ENCODE data around the gene GSTO1. TPM values are rescaled to one million over a fixed set of nuclear protein-coding genes. Genes with fewer than 3 reads are reported as not detected.

GSTO1 gene
- total and polyA plus RNA-seq, 2 donors (not counting 1 experiment from before 2014, with no cell fraction given): 30.1 to 37.7 TPM

GRCh38 chr10:104307576-104308438 lies 53.1 kb downstream of the GSTO1 start:
- POLR2A ChIA-PET: interaction anchor here (0.8 kb wide), 1 partner anchor 38 kb away, joined by 6 read pairs; no protein-coding TSS in a partner anchor
- CTCF ChIA-PET: interaction anchor here (1.3 to 23.3 kb wide), 6 partner anchors 9 to 40 kb away, joined by 5 to 594 read pairs (median 84); partner anchors contain the start of genes CFAP58 and ITPRIP
- Histone ChIP-seq H3K79me2 (ENCODE audit: control insufficient read depth, insufficient read depth, low read length) (no peaks in the 10 kb centered on the region), H4K20me1 (ENCODE audit: control insufficient read depth, insufficient read depth, low read length, poor library complexity, severe bottlenecking) (peaks cover 32% of the 10 kb centered on the region), H2AFZ (ENCODE audit: insufficient read depth, low read depth, low read length, poor library complexity, severe bottlenecking) (no peak overlapping the region), H3K36me3 (replicated peaks in 1 of 2; ENCODE audit: control extremely low read depth in 1 of 2, control insufficient read depth in 1 of 2, extremely low read depth in 1 of 2, insufficient read depth in 2 of 2, low read length in 1 of 2) (peaks cover 0 to 21% of the 10 kb centered on the region in 2 experiments), H3K9me3 (ENCODE audit: control extremely low read depth in 1 of 3, control insufficient read depth in 2 of 3, insufficient read depth in 1 of 3, low read length in 2 of 3) (no peaks in the 10 kb centered on the region), H3K27me3 (replicated peaks in 1 of 4; ENCODE audit: control extremely low read depth in 1 of 4, control insufficient read depth in 3 of 4, insufficient read depth in 4 of 4, low read length in 3 of 4) (no peaks in the 10 kb centered on the region), H3K4me1 (ENCODE audit: control insufficient read depth in 2 of 2, insufficient read depth in 2 of 2, low read length in 2 of 2) (peaks cover 13 to 21% of the 10 kb centered on the region in 2 donors), H3K9ac (ENCODE audit: low read length) (no peak overlapping the region), H3K4me3 (ENCODE audit: control extremely low read depth in 1 of 5, extremely low read depth in 1 of 5, insufficient read depth in 1 of 5, low read depth in 2 of 5, low read length in 4 of 5) (no peak overlapping the region), H3K27ac (ENCODE audit: low read length in 2 of 2) (peak overlapping the region in 1 of 2 donors; percentile 49), H3K4me2 (replicated peaks; ENCODE audit: low read depth, low read length, poor library complexity, severe bottlenecking) (peak overlapping the region; percentile 9)
- DNase-seq (no peak), ATAC-seq (ENCODE audit: low read depth) (no peak)
- Mint-ChIP-seq H3K9me3 (ENCODE audit: insufficient read depth) (no peaks in the 10 kb centered on the region), H3K27me3 (no peaks in the 10 kb centered on the region), H3K4me1 (peaks cover 23% of the 10 kb centered on the region), H3K4me3 (no peak overlapping the region), H3K27ac (peak overlapping the region; percentile 76)
- no peak for TF ChIP-seq EZH2 (IDR thresholded peaks at IDR 0.05; ENCODE audit: borderline replicate concordance, insufficient read depth, low read depth, low read length, poor library complexity, severe bottlenecking)
- no peak for TF ChIP-seq CTCF (IDR thresholded peaks at IDR 0.05)
- intact Hi-C loops (cut with micrococcal nuclease): no loop called here
- WGBS (ENCODE audit: insufficient coverage): 88% methylated on average over 5 of the region's 10 CpGs

- WGBS (ENCODE audit: insufficient coverage): 11% methylated on average over 4 of the region's 4 CpGs
- H3K4me3 ChIP-seq (ENCODE audit: control extremely low read depth in 1 of 5, extremely low read depth in 1 of 5, insufficient read depth in 1 of 5, low read depth in 2 of 5, low read length in 4 of 5): no peak overlapping the region
- H3K9ac ChIP-seq (ENCODE audit: low read length): no peak overlapping the region
- H3K4me3 Mint-ChIP-seq: no peak overlapping the region
- intact Hi-C loops (cut with micrococcal nuclease): no loop called here
- H3K27ac ChIP-seq (ENCODE audit: low read length in 2 of 2): peak overlapping the region in 1 of 2 donors; percentile 49
- no peaks in the 10 kb centered on the region for H3K9me3 ChIP-seq (ENCODE audit: control extremely low read depth in 1 of 3, control insufficient read depth in 2 of 3, insufficient read depth in 1 of 3, low read length in 2 of 3)
- H2AFZ ChIP-seq (ENCODE audit: insufficient read depth, low read depth, low read length, poor library complexity, severe bottlenecking): no peak overlapping the region
- H3K27me3 ChIP-seq (replicated peaks in 1 of 4; ENCODE audit: control extremely low read depth in 1 of 4, control insufficient read depth in 3 of 4, insufficient read depth in 4 of 4, low read length in 3 of 4): no peaks in the 10 kb centered on the region
- peak overlapping the region; percentile 76 for H3K27ac Mint-ChIP-seq
- TF ChIP-seq CTCF (IDR thresholded peaks at IDR 0.05) (no peak), EZH2 (IDR thresholded peaks at IDR 0.05; ENCODE audit: borderline replicate concordance, insufficient read depth, low read depth, low read length, poor library complexity, severe bottlenecking) (no peak)
- no peak for ATAC-seq (ENCODE audit: low read depth)
- no peak for DNase-seq
- CTCF ChIA-PET: interaction anchor here (3.7 to 23.3 kb wide), 5 partner anchors 11 to 40 kb away, joined by 42 to 594 read pairs (median 108); partner anchors contain the start of genes CFAP58 and ITPRIP
- peak overlapping the region; percentile 9 for H3K4me2 ChIP-seq (replicated peaks; ENCODE audit: low read depth, low read length, poor library complexity, severe bottlenecking)
- H3K36me3 ChIP-seq (replicated peaks in 1 of 2; ENCODE audit: control extremely low read depth in 1 of 2, control insufficient read depth in 1 of 2, extremely low read depth in 1 of 2, insufficient read depth in 2 of 2, low read length in 1 of 2): peaks cover 0 to 28% of the 10 kb centered on the region in 2 experiments
- H4K20me1 ChIP-seq (ENCODE audit: control insufficient read depth, insufficient read depth, low read length, poor library complexity, severe bottlenecking): peaks cover 39% of the 10 kb centered on the region
- no peaks in the 10 kb centered on the region for H3K27me3 Mint-ChIP-seq
- H3K79me2 ChIP-seq (ENCODE audit: control insufficient read depth, insufficient read depth, low read length): no peaks in the 10 kb centered on the region
- POLR2A ChIA-PET: no interaction called here
- peaks cover 13 to 21% of the 10 kb centered on the region in 2 donors for H3K4me1 ChIP-seq (ENCODE audit: control insufficient read depth in 2 of 2, insufficient read depth in 2 of 2, low read length in 2 of 2)
- no peaks in the 10 kb centered on the region for H3K9me3 Mint-ChIP-seq (ENCODE audit: insufficient read depth)
- H3K4me1 Mint-ChIP-seq: peaks cover 23% of the 10 kb centered on the region
Measured at GRCh38 chr10:104308439-104308903, 53.8 kb downstream of the GSTO1 start.
